Measurements from ENCODE around the gene PDILT. TPM values are rescaled to one million over a fixed set of nuclear protein-coding genes. Genes with fewer than 3 reads are reported as not detected.

Gene PDILT
- total and polyA plus RNA-seq, 4 donors: not detected

DNA sequence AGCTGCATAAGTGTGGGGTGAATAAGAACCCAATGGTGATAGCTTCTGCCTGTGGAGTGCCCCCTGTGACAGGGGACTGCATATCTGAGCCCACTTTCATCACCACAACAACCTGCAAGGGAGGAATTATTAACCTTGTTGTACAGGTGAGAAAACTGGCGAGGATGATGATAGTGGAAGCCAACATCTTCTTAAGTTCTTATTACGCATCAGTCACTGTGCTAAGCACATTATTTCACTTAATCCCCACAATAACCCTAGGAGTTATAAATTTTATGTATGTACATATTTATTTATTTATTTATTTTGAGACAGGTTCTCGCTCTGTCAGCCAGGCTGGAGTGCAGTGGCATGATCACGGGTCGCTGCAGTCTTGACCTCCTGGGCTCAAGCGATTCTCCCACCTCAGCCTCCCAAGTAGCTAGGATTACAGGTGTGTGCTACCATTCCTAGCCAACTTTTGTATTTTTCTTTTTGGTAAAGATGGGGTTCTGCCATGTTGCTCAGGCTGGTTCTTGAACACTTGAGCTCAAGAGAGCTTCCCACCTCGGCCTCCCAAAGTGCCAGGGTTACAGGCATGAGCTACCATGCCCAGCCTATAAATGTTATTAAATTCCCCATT is 7.6 kb downstream of the PDILT start:
- ATAC-seq (ENCODE audit: insufficient read depth, low FRiP score): no peak

DNA sequence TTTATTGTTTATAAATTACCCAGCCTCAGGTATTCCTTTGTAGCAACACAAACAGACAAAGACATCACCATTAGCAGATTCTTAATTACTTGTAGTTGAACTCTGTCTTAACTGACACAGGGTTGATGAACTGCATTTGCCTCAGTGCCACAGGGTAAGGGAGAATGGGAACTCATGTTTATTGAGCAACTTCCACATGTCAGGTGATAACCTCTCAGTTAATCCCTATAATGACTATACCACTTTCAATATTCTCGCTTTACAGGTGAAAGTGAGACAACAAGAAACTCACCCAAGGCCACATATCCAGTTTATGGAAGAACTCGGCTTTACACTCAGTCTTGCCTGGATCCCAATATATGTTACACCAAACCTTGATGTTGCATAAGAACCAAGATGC is 8.6 kb downstream of the PDILT start:
- Histone ChIP-seq H3K9me3 (ENCODE audit: control insufficient read depth in 4 of 4, insufficient read depth in 3 of 4, low read length in 3 of 4) (no peaks in the 10 kb centered on the region), H3K4me1 (ENCODE audit: control insufficient read depth in 5 of 5, insufficient read depth in 5 of 5, low read length in 5 of 5) (peaks cover 0 to 14% (median 0%) of the 10 kb centered on the region in 5 donors), H3K9ac (ENCODE audit: insufficient read depth in 1 of 2, low read length in 2 of 2) (no peak overlapping the region), H3K27ac (ENCODE audit: low read depth in 1 of 2, low read length in 1 of 2) (no peak overlapping the region), H3K4me3 (no peak overlapping the region), H3K36me3 (ENCODE audit: control insufficient read depth in 4 of 4, insufficient read depth in 4 of 4, low read length in 4 of 4) (no peaks in the 10 kb centered on the region), H3K27me3 (ENCODE audit: control insufficient read depth in 3 of 3, insufficient read depth in 3 of 3, low read length in 2 of 3) (no peaks in the 10 kb centered on the region)
- DNase-seq (no peak), ATAC-seq (ENCODE audit: insufficient read depth, low FRiP score) (no peak)
- TF ChIP-seq, protein P1, sequence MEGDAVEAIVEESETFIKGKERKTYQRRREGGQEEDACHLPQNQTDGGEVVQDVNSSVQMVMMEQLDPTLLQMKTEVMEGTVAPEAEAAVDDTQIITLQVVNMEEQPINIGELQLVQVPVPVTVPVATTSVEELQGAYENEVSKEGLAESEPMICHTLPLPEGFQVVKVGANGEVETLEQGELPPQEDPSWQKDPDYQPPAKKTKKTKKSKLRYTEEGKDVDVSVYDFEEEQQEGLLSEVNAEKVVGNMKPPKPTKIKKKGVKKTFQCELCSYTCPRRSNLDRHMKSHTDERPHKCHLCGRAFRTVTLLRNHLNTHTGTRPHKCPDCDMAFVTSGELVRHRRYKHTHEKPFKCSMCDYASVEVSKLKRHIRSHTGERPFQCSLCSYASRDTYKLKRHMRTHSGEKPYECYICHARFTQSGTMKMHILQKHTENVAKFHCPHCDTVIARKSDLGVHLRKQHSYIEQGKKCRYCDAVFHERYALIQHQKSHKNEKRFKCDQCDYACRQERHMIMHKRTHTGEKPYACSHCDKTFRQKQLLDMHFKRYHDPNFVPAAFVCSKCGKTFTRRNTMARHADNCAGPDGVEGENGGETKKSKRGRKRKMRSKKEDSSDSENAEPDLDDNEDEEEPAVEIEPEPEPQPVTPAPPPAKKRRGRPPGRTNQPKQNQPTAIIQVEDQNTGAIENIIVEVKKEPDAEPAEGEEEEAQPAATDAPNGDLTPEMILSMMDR (IDR thresholded peaks at IDR 0.05; ENCODE audit: control extremely low read depth, extremely low read depth): no peak
- WGBS, 2 donors: 93 to 95% methylated on average over 2 of the region's 2 CpGs

More for the DNA sequence above, 7.6 kb downstream of the PDILT start:
- H3K9me3 ChIP-seq (ENCODE audit: control insufficient read depth in 4 of 4, insufficient read depth in 3 of 4, low read length in 3 of 4): no peaks in the 10 kb centered on the region
- TF ChIP-seq, protein P1 (IDR thresholded peaks at IDR 0.05; ENCODE audit: control extremely low read depth, extremely low read depth): no peak
- DNase-seq: no peak
- H3K27me3 ChIP-seq (ENCODE audit: control insufficient read depth in 3 of 3, insufficient read depth in 3 of 3, low read length in 2 of 3): no peaks in the 10 kb centered on the region
- no peaks in the 10 kb centered on the region for H3K36me3 ChIP-seq (ENCODE audit: control insufficient read depth in 4 of 4, insufficient read depth in 4 of 4, low read length in 4 of 4)
- no peak overlapping the region for H3K27ac ChIP-seq (ENCODE audit: low read depth in 1 of 2, low read length in 1 of 2)
- H3K4me1 ChIP-seq (ENCODE audit: control insufficient read depth in 5 of 5, insufficient read depth in 5 of 5, low read length in 5 of 5): peaks cover 0 to 14% (median 0%) of the 10 kb centered on the region in 5 donors
- 96% methylated on average over 7 of the region's 7 CpGs for WGBS, 2 donors
- H3K4me3 ChIP-seq: no peak overlapping the region
- no peak overlapping the region for H3K9ac ChIP-seq (ENCODE audit: insufficient read depth in 1 of 2, low read length in 2 of 2)

DNA sequence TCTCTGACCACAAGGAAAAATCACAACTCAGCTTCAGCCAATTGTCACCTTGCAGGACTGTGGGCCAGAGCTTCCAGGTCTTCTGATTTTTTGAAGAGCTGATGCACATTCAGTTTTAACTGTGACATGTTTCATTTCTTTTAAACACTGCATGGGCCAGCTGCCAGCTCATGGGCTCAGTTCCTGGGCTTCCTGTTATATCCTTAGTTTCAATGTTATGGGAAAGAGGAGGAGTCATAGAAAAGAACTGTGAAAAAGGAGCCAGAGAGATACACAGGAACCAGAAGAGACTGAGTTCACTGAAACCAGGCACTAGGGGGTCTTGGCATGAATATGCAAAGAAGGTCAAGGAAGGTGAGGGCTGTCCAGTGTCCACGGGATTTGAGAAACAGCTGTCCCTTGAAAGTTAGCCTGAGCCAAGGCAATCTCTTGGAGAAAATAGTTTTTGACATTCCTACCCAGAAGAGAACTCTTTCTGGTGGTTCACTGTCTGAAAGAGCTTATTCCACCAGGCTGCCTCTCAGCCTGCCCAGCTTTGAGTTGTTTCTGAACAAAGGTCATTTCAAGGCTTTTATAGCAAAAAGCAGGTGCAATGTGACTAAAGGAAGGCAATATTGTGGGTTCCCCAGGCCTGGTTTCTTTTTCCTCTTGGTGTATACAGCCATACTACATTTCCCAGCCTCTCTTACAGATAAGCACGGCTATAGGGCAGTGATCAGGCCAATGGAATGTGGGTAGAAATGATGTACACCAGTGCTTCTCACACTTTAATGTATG is 10.5 kb downstream of the PDILT start:
- TF ChIP-seq, protein P1 (IDR thresholded peaks at IDR 0.05; ENCODE audit: control extremely low read depth, extremely low read depth): no peak
- 40 to 58% methylated on average over 2 of the region's 2 CpGs for WGBS, 2 donors
- Histone ChIP-seq H3K36me3 (ENCODE audit: control insufficient read depth in 4 of 4, insufficient read depth in 4 of 4, low read length in 4 of 4) (no peaks in the 10 kb centered on the region), H3K9me3 (ENCODE audit: control insufficient read depth in 4 of 4, insufficient read depth in 3 of 4, low read length in 3 of 4) (no peaks in the 10 kb centered on the region), H3K27ac (ENCODE audit: low read depth in 1 of 2, low read length in 1 of 2) (no peak overlapping the region), H3K4me3 (no peak overlapping the region), H3K9ac (ENCODE audit: insufficient read depth in 1 of 2, low read length in 2 of 2) (no peak overlapping the region), H3K4me1 (ENCODE audit: control insufficient read depth in 5 of 5, insufficient read depth in 5 of 5, low read length in 5 of 5) (peaks cover 0 to 14% (median 0%) of the 10 kb centered on the region in 5 donors), H3K27me3 (ENCODE audit: control insufficient read depth in 3 of 3, insufficient read depth in 3 of 3, low read length in 2 of 3) (no peaks in the 10 kb centered on the region)
- no peak for ATAC-seq (ENCODE audit: insufficient read depth, low FRiP score)
- peak; percentile 60 to 80 (median 70) for DNase-seq

All from lung (tissue), 12 donors.